Measurements from ENCODE around the gene HIBCH. TPM values are rescaled to one million over a fixed set of nuclear protein-coding genes. Genes with fewer than 3 reads are reported as not detected.
"Not testable (repeated sequence)": the region's sequence is repeated elsewhere in the genome, so short reads cannot be mapped to it uniquely, and the experiment has no call there.

HIBCH gene
- total RNA-seq, 1 experiment from 2014 or later: 24.7 TPM

- ATAC-seq; H3K27ac ChIP-seq (ENCODE audit: low read depth, low read length); H3K9ac ChIP-seq (ENCODE audit: low read length); H3K4me3 ChIP-seq (replicated peaks in 1 of 2; ENCODE audit: low read depth in 1 of 2, low read length in 2 of 2); H4K20me1 ChIP-seq (ENCODE audit: insufficient read depth); POLR2A ChIA-PET; RAD21 ChIA-PET (ENCODE audit: low non-redundant PET in 1 of 2, low total read pairs in 2 of 2, uncharacterized antibody in 2 of 2, unreplicated experiment in 2 of 2); H3K27me3 ChIP-seq (ENCODE audit: insufficient read depth, low read length); CTCF ChIA-PET; H3K9me2 ChIP-seq (ENCODE audit: insufficient read depth); BruUV-seq (replicated peaks); H3K9me3 ChIP-seq (ENCODE audit: control insufficient read depth in 1 of 2, insufficient read depth in 1 of 2, low read depth in 1 of 2, low read length in 2 of 2); H3K4me1 ChIP-seq (ENCODE audit: control insufficient read depth in 1 of 2, insufficient read depth in 2 of 2, low read length in 2 of 2); intact Hi-C loops (cut with micrococcal nuclease); H2AFZ ChIP-seq (ENCODE audit: low read depth, low read length, poor library complexity, severe bottlenecking); H3K36me3 ChIP-seq (ENCODE audit: control insufficient read depth in 1 of 2, insufficient read depth in 2 of 2, low read length in 2 of 2); H3K4me2 ChIP-seq (ENCODE audit: low read length); H3K79me2 ChIP-seq (ENCODE audit: insufficient read depth, low read length); DNase-seq (ENCODE audit: low read depth, low spot score): not testable (repeated sequence)
Measured at GRCh38 chr2:190358655-190359448, 39.2 kb upstream of the HIBCH start.

DNA sequence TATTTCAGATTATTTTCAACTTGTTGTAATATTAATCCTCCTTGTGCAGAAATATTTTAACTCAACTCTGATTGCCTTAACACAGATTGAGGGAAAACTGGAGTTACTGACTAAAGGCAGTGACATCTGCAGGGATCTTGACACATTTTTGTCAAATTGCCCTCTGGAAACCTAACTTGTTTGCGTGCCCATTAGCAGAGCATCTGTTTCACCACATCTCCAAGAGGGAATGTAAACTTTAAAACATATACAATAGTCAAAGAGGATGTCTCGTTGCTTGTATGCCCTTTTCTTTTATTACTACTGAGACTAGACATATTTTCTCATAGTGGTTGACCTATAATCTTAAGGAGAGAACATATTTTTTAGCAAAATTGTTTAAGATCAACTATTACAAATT is 38.0 kb upstream of the HIBCH start:
- peaks cover 0 to 8% of the 10 kb centered on the region in 2 experiments; a peak in 3 of 4 replicates for H3K4me1 ChIP-seq (ENCODE audit: control insufficient read depth in 1 of 2, insufficient read depth in 2 of 2, low read length in 2 of 2)
- CTCF ChIA-PET: no interaction called here
- no peak for TF ChIP-seq SRF (IDR thresholded peaks at IDR 0.05; ENCODE audit: low read depth)
- TF ChIP-seq EZH2 (IDR thresholded peaks at IDR 0.05): no peak
- TF ChIP-seq ELF1 (IDR thresholded peaks at IDR 0.05; ENCODE audit: borderline replicate concordance, low read depth): no peak
- TF ChIP-seq, protein P1, sequence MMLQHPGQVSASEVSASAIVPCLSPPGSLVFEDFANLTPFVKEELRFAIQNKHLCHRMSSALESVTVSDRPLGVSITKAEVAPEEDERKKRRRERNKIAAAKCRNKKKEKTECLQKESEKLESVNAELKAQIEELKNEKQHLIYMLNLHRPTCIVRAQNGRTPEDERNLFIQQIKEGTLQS (IDR thresholded peaks at IDR 0.05): no peak
- TF ChIP-seq EGR1 (IDR thresholded peaks at IDR 0.05; ENCODE audit: low read depth): no peak
- TF ChIP-seq SIN3A (IDR thresholded peaks at IDR 0.05; ENCODE audit: low read depth): no peak
- no peak for TF ChIP-seq JUND (IDR thresholded peaks at IDR 0.05)
- no peak for TF ChIP-seq RAD21 (IDR thresholded peaks at IDR 0.05; ENCODE audit: low read depth)
- TF ChIP-seq ZFX (IDR thresholded peaks at IDR 0.05): no peak
- TF ChIP-seq ZNF274 (IDR thresholded peaks at IDR 0.05; ENCODE audit: low read depth, low read length): no peak
- no peak for TF ChIP-seq CEBPB (IDR thresholded peaks at IDR 0.05; ENCODE audit: low read depth)
- TF ChIP-seq, protein P2, sequence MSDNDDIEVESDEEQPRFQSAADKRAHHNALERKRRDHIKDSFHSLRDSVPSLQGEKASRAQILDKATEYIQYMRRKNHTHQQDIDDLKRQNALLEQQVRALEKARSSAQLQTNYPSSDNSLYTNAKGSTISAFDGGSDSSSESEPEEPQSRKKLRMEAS (IDR thresholded peaks at IDR 0.05): no peak
- no peak for TF ChIP-seq CBX3 (IDR thresholded peaks at IDR 0.05; ENCODE audit: low read depth)
- no peak for TF ChIP-seq POLR2AphosphoS5 (IDR thresholded peaks at IDR 0.05; ENCODE audit: low read depth, low read length)
- no peak for TF ChIP-seq FOSL1 (IDR thresholded peaks at IDR 0.05; ENCODE audit: low read depth)
- no peak for TF ChIP-seq TCF7L2 (IDR thresholded peaks at IDR 0.05; ENCODE audit: borderline replicate concordance, extremely low read depth, insufficient read depth, insufficient read length)
- no peak for TF ChIP-seq ZBTB33 (IDR thresholded peaks at IDR 0.05; ENCODE audit: extremely low read depth, insufficient replicate concordance, low read length)
- no peak for TF ChIP-seq YY1 (IDR thresholded peaks at IDR 0.05; ENCODE audit: extremely low read depth, insufficient replicate concordance, low read depth, low read length)

More for the DNA sequence above, 38.0 kb upstream of the HIBCH start:
- Histone ChIP-seq H2AFZ (ENCODE audit: low read depth, low read length, poor library complexity, severe bottlenecking) (no peak overlapping the region), H3K4me3 (replicated peaks in 1 of 2; ENCODE audit: low read depth in 1 of 2, low read length in 2 of 2) (no peak overlapping the region), H3K27me3 (ENCODE audit: insufficient read depth, low read length) (no peaks in the 10 kb centered on the region), H3K9me3 (ENCODE audit: control insufficient read depth in 1 of 2, insufficient read depth in 1 of 2, low read depth in 1 of 2, low read length in 2 of 2) (no peaks in the 10 kb centered on the region), H4K20me1 (ENCODE audit: insufficient read depth) (no peaks in the 10 kb centered on the region), H3K27ac (ENCODE audit: low read depth, low read length) (no peak overlapping the region), H3K4me2 (ENCODE audit: low read length) (no peak overlapping the region), H3K9ac (ENCODE audit: low read length) (no peak overlapping the region), H3K9me2 (ENCODE audit: insufficient read depth) (no peaks in the 10 kb centered on the region), H3K79me2 (ENCODE audit: insufficient read depth, low read length) (no peaks in the 10 kb centered on the region; the same call in 1 of the 2 replicates), H3K36me3 (ENCODE audit: control insufficient read depth in 1 of 2, insufficient read depth in 2 of 2, low read length in 2 of 2) (peaks cover 0 to 3% of the 10 kb centered on the region in 2 experiments; a peak in 1 of 4 replicates)
- ATAC-seq: no peak
- ChIA-PET RAD21 (ENCODE audit: low non-redundant PET in 1 of 2, low total read pairs in 2 of 2, uncharacterized antibody in 2 of 2, unreplicated experiment in 2 of 2) (no interaction called here), POLR2A (no interaction called here)
- no peak for DNase-seq (ENCODE audit: low read depth, low spot score)
- intact Hi-C loops (cut with micrococcal nuclease): no loop called here
- no TSS peak for BruUV-seq (replicated peaks)

Measured in HCT116 (cell line).